Activated CD4-positive, alpha-beta memory T cell treated with anti-CD3 and anti-CD28 coated beads for 36 hours (primary cell): Measurements from ENCODE around the gene ZBTB16. TPM values are rescaled to one million over a fixed set of nuclear protein-coding genes. Genes with fewer than 3 reads are reported as not detected.

Source experiments
- CTCF ChIA-PET: fragments of 350-600 bp; sonication (Branson Sonifier 250); formaldehyde crosslinking; loops from one replicate; lab custom pipeline; 2021; ENCODE audit warnings: antibody characterized with exemption, inconsistent platforms; lab: Charles Lee
- POLR2A ChIA-PET: fragments of 350-600 bp; sonication (Branson Sonifier 250); formaldehyde crosslinking; loops from one replicate; lab custom pipeline; 2021; ENCODE audit warnings: antibody characterized with exemption; lab: Charles Lee
- DNase-seq: peaks from one replicate; pipeline ENCODE4 v3.0.0-alpha.2; 2020
- H3K27ac Mint-ChIP-seq: one replicate; pipeline ENCODE4 v1.8.0; 2021; ENCODE audit warnings: mixed read lengths
- H3K27me3 Mint-ChIP-seq: one replicate; pipeline ENCODE4 v1.8.0; 2021; ENCODE audit warnings: mixed read lengths
- H3K36me3 Mint-ChIP-seq: one replicate; pipeline ENCODE4 v1.8.0; 2021; ENCODE audit warnings: mixed read lengths
- H3K4me1 Mint-ChIP-seq: one replicate; pipeline ENCODE4 v1.8.0; 2021; ENCODE audit warnings: low read depth, mixed read lengths
- H3K4me3 Mint-ChIP-seq: one replicate; pipeline ENCODE4 v1.8.0; 2021; ENCODE audit warnings: mild to moderate bottlenecking, mixed read lengths
- H3K9me3 Mint-ChIP-seq: one replicate; pipeline ENCODE4 v1.8.0; 2021; ENCODE audit warnings: mixed read lengths
- intact Hi-C: fragments of 100-400 bp; cut with micrococcal nuclease; formaldehyde crosslinking; loops from one replicate; pipeline ENCODE4 v1.15.1; 2023
- total RNA-seq, 2 experiments: library from RNA; stranded (reverse); gene quantifications; one replicate each; pipeline ENCODE4 v1.2.3, GENCODE V29; 2021

Gene ZBTB16
- total RNA-seq, 2 experiments from 2014 or later: 7.7 to 9.7 TPM

- no peak overlapping the region for H3K27ac Mint-ChIP-seq
- intact Hi-C loops: no loop called here
- DNase-seq: no peak
- H3K36me3 Mint-ChIP-seq: no peaks in the 10 kb centered on the region
- ChIA-PET CTCF (no interaction called here), POLR2A (no interaction called here)
- peaks cover 26% of the 10 kb centered on the region for H3K4me1 Mint-ChIP-seq
- H3K9me3 Mint-ChIP-seq: no peaks in the 10 kb centered on the region
- H3K4me3 Mint-ChIP-seq: no peak overlapping the region
- no peaks in the 10 kb centered on the region for H3K27me3 Mint-ChIP-seq
These were observed 154.1 kb downstream of the ZBTB16 start for GRCh38 chr11:114213622-114214021.

GRCh38 chr11:114215428-114215827 is 155.9 kb downstream of the ZBTB16 start:
- Mint-ChIP-seq H3K4me1 (peaks cover 20% of the 10 kb centered on the region), H3K27me3 (no peaks in the 10 kb centered on the region), H3K36me3 (no peaks in the 10 kb centered on the region), H3K27ac (no peak overlapping the region), H3K4me3 (no peak overlapping the region), H3K9me3 (no peaks in the 10 kb centered on the region)
- intact Hi-C loops: no loop called here
- CTCF ChIA-PET: interaction anchor here (0.8 kb wide), 1 partner anchor 45 kb away, joined by 3 read pairs; no protein-coding TSS in a partner anchor
- POLR2A ChIA-PET: no interaction called here
- DNase-seq: no peak

GRCh38 chr11:114215871-114216795 is 156.6 kb downstream of the ZBTB16 start:
- no peak overlapping the region for H3K27ac Mint-ChIP-seq
- DNase-seq: no peak
- no peaks in the 10 kb centered on the region for H3K9me3 Mint-ChIP-seq
- no peaks in the 10 kb centered on the region for H3K27me3 Mint-ChIP-seq
- no peak overlapping the region for H3K4me3 Mint-ChIP-seq
- intact Hi-C loops: no loop called here
- ChIA-PET POLR2A (no interaction called here), CTCF (interaction anchor here (0.8 kb wide), 1 partner anchor 44 kb away, joined by 3 read pairs; no protein-coding TSS in a partner anchor)
- H3K4me1 Mint-ChIP-seq: peaks cover 20% of the 10 kb centered on the region
- H3K36me3 Mint-ChIP-seq: no peaks in the 10 kb centered on the region

- no peak overlapping the region for H3K4me3 Mint-ChIP-seq
- peaks cover 20% of the 10 kb centered on the region for H3K4me1 Mint-ChIP-seq
- POLR2A ChIA-PET: no interaction called here
- no peaks in the 10 kb centered on the region for H3K9me3 Mint-ChIP-seq
- no peak for DNase-seq
- intact Hi-C loops: no loop called here
- no peak overlapping the region for H3K27ac Mint-ChIP-seq
- H3K27me3 Mint-ChIP-seq: no peaks in the 10 kb centered on the region
- H3K36me3 Mint-ChIP-seq: no peaks in the 10 kb centered on the region
- CTCF ChIA-PET: interaction anchor here (0.8 kb wide), 1 partner anchor 45 kb away, joined by 4 read pairs; no protein-coding TSS in a partner anchor
These were observed 157.3 kb downstream of the ZBTB16 start for GRCh38 chr11:114216796-114217180.

GRCh38 chr11:114218508-114218907 is 159.0 kb downstream of the ZBTB16 start:
- ChIA-PET CTCF (no interaction called here), POLR2A (no interaction called here)
- H3K27me3 Mint-ChIP-seq: no peaks in the 10 kb centered on the region
- no peaks in the 10 kb centered on the region for H3K9me3 Mint-ChIP-seq
- no peaks in the 10 kb centered on the region for H3K36me3 Mint-ChIP-seq
- no peak overlapping the region for H3K4me3 Mint-ChIP-seq
- H3K4me1 Mint-ChIP-seq: peaks cover 20% of the 10 kb centered on the region
- no peak for DNase-seq
- H3K27ac Mint-ChIP-seq: no peak overlapping the region
- intact Hi-C loops: no loop called here

GRCh38 chr11:114219559-114220349 is 160.2 kb downstream of the ZBTB16 start:
- intact Hi-C loops: no loop called here
- no peak for DNase-seq
- Mint-ChIP-seq H3K4me3 (no peak overlapping the region), H3K27me3 (no peaks in the 10 kb centered on the region), H3K9me3 (no peaks in the 10 kb centered on the region), H3K27ac (no peak overlapping the region), H3K4me1 (peaks cover 20% of the 10 kb centered on the region), H3K36me3 (no peaks in the 10 kb centered on the region)
- CTCF ChIA-PET: no interaction called here
- POLR2A ChIA-PET: no interaction called here

- Mint-ChIP-seq H3K9me3 (no peaks in the 10 kb centered on the region), H3K4me1 (peaks cover 15% of the 10 kb centered on the region), H3K27ac (no peak overlapping the region), H3K36me3 (no peaks in the 10 kb centered on the region), H3K27me3 (no peaks in the 10 kb centered on the region), H3K4me3 (no peak overlapping the region)
- POLR2A ChIA-PET: no interaction called here
- no peak for DNase-seq
- intact Hi-C loops: no loop called here
- CTCF ChIA-PET: no interaction called here
These were observed 161.5 kb downstream of the ZBTB16 start for GRCh38 chr11:114221037-114221436.

GRCh38 chr11:114225661-114226060 is 166.2 kb downstream of the ZBTB16 start:
- Mint-ChIP-seq H3K27me3 (no peaks in the 10 kb centered on the region), H3K4me3 (no peak overlapping the region), H3K9me3 (no peaks in the 10 kb centered on the region), H3K27ac (no peak overlapping the region), H3K36me3 (no peaks in the 10 kb centered on the region), H3K4me1 (peaks cover 4% of the 10 kb centered on the region)
- DNase-seq: no peak
- ChIA-PET POLR2A (no interaction called here), CTCF (interaction anchor here (1.5 kb wide), 1 partner anchor 36 kb away, joined by 4 read pairs; no protein-coding TSS in a partner anchor)
- intact Hi-C loops: no loop called here

- intact Hi-C loops: no loop called here
- Mint-ChIP-seq H3K4me1 (peaks cover 4% of the 10 kb centered on the region), H3K27me3 (no peaks in the 10 kb centered on the region), H3K36me3 (no peaks in the 10 kb centered on the region), H3K27ac (no peak overlapping the region), H3K4me3 (no peak overlapping the region), H3K9me3 (no peaks in the 10 kb centered on the region)
- DNase-seq: no peak
- ChIA-PET CTCF (interaction anchor here (0.5 to 1.5 kb wide), 2 partner anchors 35 to 503 kb away, joined by 3 to 4 read pairs; no protein-coding TSS in a partner anchor), POLR2A (no interaction called here)
These were observed 166.8 kb downstream of the ZBTB16 start for GRCh38 chr11:114226356-114226755.

GRCh38 chr11:114228435-114229411 is 169.2 kb downstream of the ZBTB16 start:
- POLR2A ChIA-PET: no interaction called here
- H3K9me3 Mint-ChIP-seq: no peaks in the 10 kb centered on the region
- peaks cover 4% of the 10 kb centered on the region for H3K4me1 Mint-ChIP-seq
- CTCF ChIA-PET: no interaction called here
- DNase-seq: no peak
- no peaks in the 10 kb centered on the region for H3K27me3 Mint-ChIP-seq
- no peak overlapping the region for H3K4me3 Mint-ChIP-seq
- H3K36me3 Mint-ChIP-seq: no peaks in the 10 kb centered on the region
- H3K27ac Mint-ChIP-seq: no peak overlapping the region
- intact Hi-C loops: no loop called here

- POLR2A ChIA-PET: no interaction called here
- CTCF ChIA-PET: no interaction called here
- no peaks in the 10 kb centered on the region for H3K27me3 Mint-ChIP-seq
- H3K27ac Mint-ChIP-seq: no peak overlapping the region
- H3K4me3 Mint-ChIP-seq: no peak overlapping the region
- no peaks in the 10 kb centered on the region for H3K9me3 Mint-ChIP-seq
- H3K4me1 Mint-ChIP-seq: peaks cover 4% of the 10 kb centered on the region
- DNase-seq: no peak
- H3K36me3 Mint-ChIP-seq: no peaks in the 10 kb centered on the region
- intact Hi-C loops: no loop called here
These were observed 170.7 kb downstream of the ZBTB16 start for GRCh38 chr11:114230031-114230704.
